ENCODE results near the gene SSTR4. TPM values are rescaled to one million over a fixed set of nuclear protein-coding genes. Genes with fewer than 3 reads are reported as not detected.

Gene SSTR4
- total RNA-seq, 1 experiment from 2014 or later: not detected

DNA sequence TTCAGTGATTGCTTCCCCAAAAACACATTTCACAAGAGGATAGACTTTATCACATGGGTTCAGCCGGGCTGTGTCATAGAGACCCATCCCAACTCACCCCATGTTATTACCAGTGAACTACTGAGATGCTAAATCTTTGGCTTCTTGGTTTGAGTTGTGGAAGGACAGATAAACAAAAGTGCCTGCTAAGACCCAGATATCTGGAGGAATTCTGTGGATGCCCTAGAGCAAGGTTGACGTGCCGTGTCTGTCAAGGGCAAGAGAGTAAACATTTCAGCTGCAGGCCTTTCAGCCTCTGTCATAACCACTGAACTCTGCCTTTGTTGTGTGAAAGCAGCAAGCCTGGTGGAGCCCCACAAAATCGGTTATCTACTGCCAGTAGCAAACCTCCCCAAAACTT is 25.5 kb downstream of the SSTR4 start:
- H4K20me1 ChIP-seq (ENCODE audit: insufficient read depth): no peaks in the 10 kb centered on the region
- no peaks in the 10 kb centered on the region for H3K9me3 ChIP-seq (ENCODE audit: control insufficient read depth in 1 of 2, insufficient read depth in 1 of 2, low read depth in 1 of 2, low read length in 2 of 2)
- H3K27ac ChIP-seq (ENCODE audit: low read depth, low read length): no peak overlapping the region
- H3K79me2 ChIP-seq (ENCODE audit: insufficient read depth, low read length): no peaks in the 10 kb centered on the region
- H3K9me2 ChIP-seq (ENCODE audit: insufficient read depth): no peaks in the 10 kb centered on the region
- H3K4me2 ChIP-seq (ENCODE audit: low read length): no peak overlapping the region
- ATAC-seq (no peak), DNase-seq (ENCODE audit: low read depth, low spot score) (no peak)
- ChIA-PET CTCF (interaction anchor here (1.4 to 2.5 kb wide), 2 partner anchors 10 to 140 kb away, joined by 3 to 17 read pairs; no protein-coding TSS in a partner anchor), POLR2A (no interaction called here), RAD21 (ENCODE audit: low non-redundant PET in 1 of 2, low total read pairs in 2 of 2, uncharacterized antibody in 2 of 2, unreplicated experiment in 2 of 2) (no interaction called here)
- H3K27me3 ChIP-seq (ENCODE audit: insufficient read depth, low read length): no peaks in the 10 kb centered on the region
- TF ChIP-seq REST (IDR thresholded peaks at IDR 0.05; ENCODE audit: low read depth) (no peak), TCF7L2 (IDR thresholded peaks at IDR 0.05; ENCODE audit: borderline replicate concordance, extremely low read depth, insufficient read depth, insufficient read length) (no peak), ZFX (IDR thresholded peaks at IDR 0.05) (no peak), MAX (IDR thresholded peaks at IDR 0.05) (no peak), JUND (IDR thresholded peaks at IDR 0.05) (no peak), CEBPB (IDR thresholded peaks at IDR 0.05; ENCODE audit: low read depth) (no peak), EZH2 (IDR thresholded peaks at IDR 0.05) (no peak), ATF3 (IDR thresholded peaks at IDR 0.05) (no peak), FOSL1 (IDR thresholded peaks at IDR 0.05; ENCODE audit: low read depth) (no peak), EGR1 (IDR thresholded peaks at IDR 0.05; ENCODE audit: low read depth) (no peak)
- H3K9ac ChIP-seq (ENCODE audit: low read length): no peak overlapping the region
- H3K4me3 ChIP-seq (replicated peaks in 1 of 2; ENCODE audit: low read depth in 1 of 2, low read length in 2 of 2): no peak overlapping the region
- H2AFZ ChIP-seq (ENCODE audit: low read depth, low read length, poor library complexity, severe bottlenecking): no peak overlapping the region
- intact Hi-C loops (cut with micrococcal nuclease): loop anchor here (5.0 kb wide), 1 partner anchor 368 kb away; no protein-coding TSS in a partner anchor
- H3K36me3 ChIP-seq (ENCODE audit: control insufficient read depth in 1 of 2, insufficient read depth in 2 of 2, low read length in 2 of 2): no peaks in the 10 kb centered on the region
- BruUV-seq (replicated peaks): no TSS peak
- H3K4me1 ChIP-seq (ENCODE audit: control insufficient read depth in 1 of 2, insufficient read depth in 2 of 2, low read length in 2 of 2): no peaks in the 10 kb centered on the region; a peak in 1 of 4 replicates

Measured in HCT116 (cell line).